HepG2 (cell line): ENCODE results near the gene DST. TPM values are rescaled to one million over a fixed set of nuclear protein-coding genes. Genes with fewer than 3 reads are reported as not detected.

Source experiments
- ATAC-seq: fragments of 200-7000 bp; cut with Tn5 transposase; 3 replicates; pipeline ENCODE4 v1.9.1; 2020; ENCODE audit warnings: mild to moderate bottlenecking, moderate library complexity
- BruUV-seq: library from RNA; stranded (reverse); fragments of 400-500 nt; replicated peaks from 2 replicates; lab custom pipeline; 2021; lab: Mats Ljungman, UMichigan
- CTCF ChIA-PET: fragments of 300-600 bp; formaldehyde crosslinking; extraction: SDS; loops from one replicate; lab custom pipeline; 2021; ENCODE audit warnings: low total read pairs, inconsistent platforms, low intra/inter-chr PET ratio; lab: Yijun Ruan, JAX
- POLR2A ChIA-PET: fragments of 350-600 bp; sonication (Branson Sonifier 250); formaldehyde crosslinking; loops from one replicate; lab custom pipeline; 2020; ENCODE audit warnings: antibody characterized with exemption, inconsistent platforms; lab: Yijun Ruan, JAX
- DNase-seq: peaks from one replicate; pipeline ENCODE4 v3.0.0-alpha.2; 2015; ENCODE audit warnings: low spot score
- FAIRE-seq: peaks from 3 replicates; lab custom pipeline; 2011; peaks lifted over from hg19 to GRCh38; lab: Jason Lieb, UNC
- H2AFZ ChIP-seq: one replicate; pipeline ENCODE4 v1.6.1; 2011; ENCODE audit warnings: low read length, inconsistent platforms
- H3K27ac ChIP-seq: fragments of 300-600 bp; 3 replicates; pipeline ENCODE4 v1.8.0; 2011; ENCODE audit warnings: mixed run types, mild to moderate bottlenecking, mixed read lengths, low read length, inconsistent platforms; ENCODE audit not compliant: insufficient read depth; ENCODE audit errors: extremely low read length
- H3K27me3 ChIP-seq, 2 experiments: fragments of 200-600 bp in 1 of 2; 2 replicates in 1 of 2; 3 replicates in 1 of 2; pipeline versions ENCODE4 v1.6.0 to v1.8.0; 2011; ENCODE audit warnings: low read length in 2 of 2, mild to moderate bottlenecking in 2 of 2, moderate library complexity in 2 of 2, inconsistent platforms in 1 of 2; ENCODE audit not compliant: insufficient read depth in 2 of 2, control insufficient read depth in 1 of 2
- H3K36me3 ChIP-seq, 2 experiments: fragments of 200-600 bp in 1 of 2; replicated peaks in 1 of 2; 2 replicates in 1 of 2; 3 replicates in 1 of 2; pipeline versions ENCODE4 v1.5.1 to v1.8.0; 2011; ENCODE audit warnings: low read length in 2 of 2, inconsistent platforms in 1 of 2; ENCODE audit not compliant: insufficient read depth in 2 of 2, control insufficient read depth in 1 of 2
- H3K4me1 ChIP-seq: 2 replicates; pipeline ENCODE4 v1.5.1; 2012; ENCODE audit warnings: low read length, inconsistent platforms; ENCODE audit not compliant: insufficient read depth
- H3K4me2 ChIP-seq: 2 replicates; pipeline ENCODE4 v1.6.0; 2011; ENCODE audit warnings: low read depth, low read length, inconsistent platforms
- H3K4me3 ChIP-seq, 3 experiments: fragments of 200-600 bp in 1 of 3; sonication (generic), shearing (Covaris generic) in 1 of 3; replicated peaks in 1 of 3; 2 replicates each; pipeline ENCODE4 v1.5.1; 2011 to 2016; ENCODE audit warnings: low read length in 3 of 3, inconsistent platforms in 2 of 3, low read depth in 2 of 3, mild to moderate bottlenecking in 2 of 3, control low read depth in 1 of 3, mixed read lengths in 1 of 3; ENCODE audit not compliant: insufficient read depth in 1 of 3
- H3K79me2 ChIP-seq: one replicate; pipeline ENCODE4 v1.6.1; 2011; ENCODE audit warnings: low read length, inconsistent platforms; ENCODE audit not compliant: insufficient read depth
- H3K9ac ChIP-seq: 2 replicates; pipeline ENCODE4 v1.6.0; 2011; ENCODE audit warnings: mild to moderate bottlenecking, low read depth, low read length, inconsistent platforms; ENCODE audit not compliant: insufficient read depth
- H3K9me3 ChIP-seq: 2 replicates; pipeline ENCODE4 v1.5.1; 2012; ENCODE audit warnings: mild to moderate bottlenecking, low read length
- H4K20me1 ChIP-seq: 2 replicates; pipeline ENCODE4 v1.6.0; 2011; ENCODE audit warnings: inconsistent platforms, mild to moderate bottlenecking, low read length, moderate library complexity; ENCODE audit not compliant: insufficient read depth
- BHLHE40 ChIP-seq: IDR thresholded peaks from 2 replicates; pipeline ENCODE4 v1.6.1; 2011; ENCODE audit warnings: low read length, improper control_type of control experiment
- CENPX ChIP-seq: sonication (generic); formaldehyde crosslinking; IDR thresholded peaks from 2 replicates; pipeline ENCODE4 v1.9.0; 2021; ENCODE audit warnings: mild to moderate bottlenecking, missing genetic modification reagents, moderate library complexity
- JUND ChIP-seq: sonication (generic); formaldehyde crosslinking; IDR thresholded peaks from 2 replicates; pipeline ENCODE4 v1.8.0; 2022; ENCODE audit warnings: mild to moderate bottlenecking, missing genetic modification reagents
- MIER3 ChIP-seq: IDR thresholded peaks from 2 replicates; pipeline ENCODE4 v1.6.1; 2016; ENCODE audit warnings: missing compliant biosample characterization, borderline replicate concordance
- ZEB1 ChIP-seq: IDR thresholded peaks from 2 replicates; pipeline ENCODE4 v1.6.1; 2012; ENCODE audit warnings: mild to moderate bottlenecking, low read depth, inconsistent platforms; ENCODE audit not compliant: insufficient replicate concordance
- ZFP36L1 ChIP-seq: sonication (generic); formaldehyde crosslinking; IDR thresholded peaks from 2 replicates; pipeline ENCODE4 v1.8.0; 2022; ENCODE audit warnings: mild to moderate bottlenecking, missing genetic modification reagents, moderate library complexity
- ZNF224 ChIP-seq: sonication (generic); formaldehyde crosslinking; IDR thresholded peaks from 2 replicates; pipeline ENCODE4 v1.5.0; 2020; ENCODE audit warnings: mild to moderate bottlenecking, missing genetic modification reagents
- ZNF326 ChIP-seq: sonication (generic); formaldehyde crosslinking; IDR thresholded peaks from 2 replicates; pipeline ENCODE4 v1.4.0; 2020; ENCODE audit warnings: missing genetic modification reagents, borderline replicate concordance
- ZNF343 ChIP-seq: sonication (generic); formaldehyde crosslinking; IDR thresholded peaks from 2 replicates; pipeline ENCODE4 v1.4.0; 2020; ENCODE audit warnings: mild to moderate bottlenecking, missing genetic modification reagents
- ZNF768 ChIP-seq: sonication (generic); formaldehyde crosslinking; IDR thresholded peaks from 2 replicates; pipeline ENCODE4 v1.4.0; 2020; ENCODE audit warnings: missing genetic modification reagents
- ZNF879 ChIP-seq: sonication (generic); formaldehyde crosslinking; IDR thresholded peaks from 2 replicates; pipeline ENCODE4 v1.8.1; 2023; ENCODE audit warnings: missing genetic modification reagents
- ZSCAN31 ChIP-seq: sonication (generic); formaldehyde crosslinking; IDR thresholded peaks from 2 replicates; pipeline ENCODE4 v1.5.0; 2020; ENCODE audit warnings: low read depth, mild to moderate bottlenecking, missing genetic modification reagents
- WGBS: methylation state at CpG from one replicate; pipeline ENCODE4 v1.1.6; 2017; ENCODE audit warnings: low lambda C conversion rate; 5-methylcytosine and 5-hydroxymethylcytosine counted together
- in situ Hi-C: cut with HindIII; loops from 2 replicates; pipeline ENCODE4 v1.10.0; 2017; ENCODE audit warnings: low pct_unique_long_range_greater_than_20kb; ENCODE audit not compliant: extremely low pct_ligation_motif_present
- intact Hi-C: fragments of 100-400 bp; cut with micrococcal nuclease; formaldehyde crosslinking; loops from one replicate; pipeline ENCODE4 v1.10.0; 2022; ENCODE audit not compliant: unreplicated experiment
- polyA plus RNA-seq, 8 experiments: library from polyadenylated mRNA; depleted of rRNA in 3 of 8; stranded (reverse) in 7 of 8; unstranded in 1 of 8; fragments of >200 nt; fragmentation: Illumina TruSeq in 4 of 8; extraction: Trizol in 4 of 8; gene quantifications; 2 replicates each; pipeline versions ENCODE4 v1.2.1 to v1.2.3, GENCODE V29; 2011 to 2016; ENCODE audit warnings: low read depth in 4 of 8, missing spikeins in 1 of 8, mixed read lengths in 1 of 8; ENCODE audit not compliant: insufficient read depth in 1 of 8
- total RNA-seq, 5 experiments: library from RNA; depleted of rRNA; stranded (reverse); fragments of >200 nt; fragmentation: Illumina TruSeq; extraction: Trizol; gene quantifications; 2 replicates each; pipeline ENCODE4 v1.2.3, GENCODE V29; 2016; ENCODE audit warnings: low read depth in 1 of 5
- TF ChIP-seq, protein P1 (sequence below): IDR thresholded peaks from 2 replicates; pipeline ENCODE4 v1.6.1; 2016; ENCODE audit warnings: missing biosample characterization, missing genetic modification reagents, low read depth
- TF ChIP-seq, protein P2 (sequence below): sonication (generic); formaldehyde crosslinking; IDR thresholded peaks from 2 replicates; pipeline ENCODE4 v1.8.0; 2022; ENCODE audit warnings: mild to moderate bottlenecking, missing genetic modification reagents, moderate library complexity

The DST gene
- total and polyA plus RNA-seq, 2 of the 13 experiments (the other 11 are each of a cell fraction or from before 2014, with no cell fraction given), result 64.4 to 89.0 TPM

DNA sequence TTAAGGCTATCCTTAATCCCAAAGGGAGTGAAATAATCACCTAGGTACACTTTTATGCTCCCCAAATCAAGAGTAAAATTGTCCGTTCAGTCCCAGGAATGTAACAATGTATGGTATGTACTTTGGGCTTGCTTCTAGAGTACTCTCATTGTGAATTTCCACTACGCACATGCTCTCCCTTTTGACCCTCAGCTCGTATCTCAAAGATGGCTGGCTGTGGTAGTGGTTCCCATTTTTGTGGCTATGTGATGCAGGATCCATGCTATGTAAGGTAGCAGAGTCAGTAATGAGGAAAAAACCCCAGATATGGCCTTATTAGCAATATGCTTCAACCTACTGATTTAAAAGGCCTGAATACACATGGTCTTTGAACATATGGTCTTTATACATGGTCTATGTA is 133.7 kb downstream of the DST start (continued):
- TF ChIP-seq, protein P1, sequence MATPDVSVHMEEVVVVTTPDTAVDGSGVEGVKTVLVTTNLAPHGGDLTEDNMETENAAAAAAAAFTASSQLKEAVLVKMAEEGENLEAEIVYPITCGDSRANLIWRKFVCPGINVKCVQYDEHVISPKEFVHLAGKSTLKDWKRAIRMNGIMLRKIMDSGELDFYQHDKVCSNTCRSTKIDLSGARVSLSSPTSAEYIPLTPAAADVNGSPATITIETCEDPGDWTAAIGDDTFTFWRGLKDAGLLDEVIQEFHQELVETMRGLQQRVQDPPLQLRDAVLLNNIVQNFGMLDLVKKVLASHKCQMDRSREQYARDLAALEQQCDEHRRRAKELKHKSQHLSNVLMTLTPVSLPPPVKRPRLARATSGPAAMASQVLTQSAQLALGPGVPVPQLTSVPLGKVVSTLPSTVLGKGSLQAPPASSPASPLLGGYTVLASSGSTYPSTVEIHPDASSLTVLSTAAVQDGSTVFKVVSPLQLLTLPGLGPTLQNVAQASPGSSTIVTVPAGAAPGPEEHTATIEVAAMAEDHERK, result no peak
- TF ChIP-seq ZNF326 (CRISPR knock-in tag), result no peak
- TF ChIP-seq ZNF768 (CRISPR knock-in tag), result no peak

DNA sequence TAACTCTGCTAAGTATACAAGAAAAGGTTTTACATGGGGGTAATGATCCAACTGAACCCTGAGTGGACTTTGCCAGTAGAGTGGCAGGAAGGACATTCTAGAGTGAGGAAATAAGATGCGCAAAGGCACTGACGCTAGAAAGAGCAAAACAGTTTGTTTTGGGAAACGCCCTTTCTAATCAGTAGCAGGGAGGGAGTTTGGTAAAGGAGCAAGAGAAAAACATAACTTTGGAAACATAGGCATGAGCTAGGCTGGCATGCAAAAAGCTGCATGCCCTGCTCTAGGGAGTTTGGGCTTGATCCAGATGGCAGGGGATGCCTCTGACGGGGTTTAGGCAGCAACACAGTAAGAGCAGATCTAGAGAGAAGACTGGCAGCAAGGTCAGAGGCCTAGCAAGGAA is 135.2 kb downstream of the DST start:
- Histone ChIP-seq H3K9me3 (no peaks in the 10 kb centered on the region), H3K79me2 (no peaks in the 10 kb centered on the region), H2AFZ (no peak overlapping the region), H3K36me3 (peaks cover 8 to 35% of the 10 kb centered on the region in 2 experiments; a peak in 4 of 5 replicates), H3K4me3 (no peak overlapping the region), H3K4me1 (peaks cover 33% of the 10 kb centered on the region), H3K4me2 (no peak overlapping the region), H3K9ac (no peak overlapping the region), H3K27me3 (no peaks in the 10 kb centered on the region), H3K27ac (no peak overlapping the region), H4K20me1 (no peaks in the 10 kb centered on the region)
- DNase-seq, result no peak
- POLR2A ChIA-PET, result no interaction called here
- intact Hi-C loops (no loop called here), in situ Hi-C loops (no loop called here)
- no peak for FAIRE-seq
- TF ChIP-seq JUND (CRISPR knock-in tag) (no peak), ZNF343 (no peak), ZNF224 (no peak), BHLHE40 (no peak), ZEB1 (no peak), ZFP36L1 (no peak), MIER3 (no peak), CENPX (CRISPR knock-in tag) (no peak), ZNF879 (CRISPR knock-in tag) (no peak), ZSCAN31 (CRISPR knock-in tag) (no peak)
- TF ChIP-seq, protein P2, sequence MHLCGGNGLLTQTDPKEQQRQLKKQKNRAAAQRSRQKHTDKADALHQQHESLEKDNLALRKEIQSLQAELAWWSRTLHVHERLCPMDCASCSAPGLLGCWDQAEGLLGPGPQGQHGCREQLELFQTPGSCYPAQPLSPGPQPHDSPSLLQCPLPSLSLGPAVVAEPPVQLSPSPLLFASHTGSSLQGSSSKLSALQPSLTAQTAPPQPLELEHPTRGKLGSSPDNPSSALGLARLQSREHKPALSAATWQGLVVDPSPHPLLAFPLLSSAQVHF (CRISPR knock-in tag), result no peak
- BruUV-seq, result no TSS peak
- WGBS, result 94% methylated on average over 4 of the region's 4 CpGs
- CTCF ChIA-PET, result no interaction called here
- ATAC-seq, result no peak
